Measurements from ENCODE around the gene SLAIN1.
"Not testable (repeated sequence)": the region's sequence is repeated elsewhere in the genome, so short reads cannot be mapped to it uniquely, and the experiment has no call there.

SLAIN1 gene

DNA sequence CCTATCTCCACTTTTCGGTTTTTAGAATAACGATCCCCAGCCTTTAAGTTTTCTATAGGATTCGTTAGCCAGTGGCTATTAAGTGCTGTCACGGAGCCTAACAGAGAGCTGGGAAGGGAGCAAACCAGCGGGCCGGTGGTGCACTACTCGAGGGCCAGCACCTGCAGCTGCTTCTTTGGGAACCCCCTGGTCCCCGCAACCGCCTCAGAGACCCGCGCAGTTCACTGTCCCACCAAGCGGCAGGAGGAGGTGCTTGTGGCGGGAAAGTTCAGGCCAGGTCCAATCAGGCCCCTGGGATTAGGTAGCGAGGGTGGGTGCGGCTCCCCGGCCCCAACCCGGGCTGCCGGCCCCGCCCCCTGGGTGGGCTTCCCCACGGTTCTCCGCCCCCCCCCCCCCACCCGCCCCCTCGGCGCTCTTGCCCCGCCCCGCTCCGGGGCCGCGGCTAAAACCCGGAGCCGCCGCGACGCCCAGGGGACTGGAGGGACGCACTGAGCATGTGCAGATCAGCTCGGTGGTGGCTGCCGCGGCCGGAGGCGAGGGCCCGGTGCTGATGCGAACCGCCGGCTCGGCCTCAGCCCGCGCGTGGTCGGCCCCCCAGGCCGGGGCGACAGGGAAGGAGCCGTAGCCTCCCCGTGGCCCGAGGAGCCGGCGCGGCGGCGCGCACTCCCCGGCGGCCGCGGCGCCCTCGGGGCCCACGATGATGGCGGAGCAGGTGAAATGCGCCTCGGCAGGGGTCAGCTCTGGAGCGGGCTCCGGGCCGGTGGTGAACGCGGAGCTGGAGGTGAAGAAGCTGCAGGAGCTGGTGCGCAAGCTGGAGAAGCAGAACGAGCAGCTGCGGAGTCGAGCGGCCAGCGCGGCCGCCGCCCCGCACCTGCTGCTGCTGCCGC is at the start of gene SLAIN1:
TSS of gene SLAIN1 (plus strand) at position 471 of the 887 bp plus-strand sequence. CDS start at position 698, 227 bp downstream.
- Mint-ChIP-seq H3K27ac (no peak within 1 kb of the TSS), H3K4me1 (peaks cover 23% of the 10 kb centered on the region)
- peak; percentile 84 for DNase-seq

GRCh38 chr13:77650409-77650808 is 47.1 kb upstream of the SLAIN1 start:
- Mint-ChIP-seq H3K9me3 (peaks cover 16% of the 10 kb centered on the region), H3K27ac (no peak overlapping the region), H3K4me1 (no peaks in the 10 kb centered on the region), H3K4me3 (no peak overlapping the region), H3K36me3 (ENCODE audit: low read depth) (no peaks in the 10 kb centered on the region), H3K27me3 (ENCODE audit: low read depth, poor library complexity) (no peaks in the 10 kb centered on the region)
- TF ChIP-seq, protein P1, sequence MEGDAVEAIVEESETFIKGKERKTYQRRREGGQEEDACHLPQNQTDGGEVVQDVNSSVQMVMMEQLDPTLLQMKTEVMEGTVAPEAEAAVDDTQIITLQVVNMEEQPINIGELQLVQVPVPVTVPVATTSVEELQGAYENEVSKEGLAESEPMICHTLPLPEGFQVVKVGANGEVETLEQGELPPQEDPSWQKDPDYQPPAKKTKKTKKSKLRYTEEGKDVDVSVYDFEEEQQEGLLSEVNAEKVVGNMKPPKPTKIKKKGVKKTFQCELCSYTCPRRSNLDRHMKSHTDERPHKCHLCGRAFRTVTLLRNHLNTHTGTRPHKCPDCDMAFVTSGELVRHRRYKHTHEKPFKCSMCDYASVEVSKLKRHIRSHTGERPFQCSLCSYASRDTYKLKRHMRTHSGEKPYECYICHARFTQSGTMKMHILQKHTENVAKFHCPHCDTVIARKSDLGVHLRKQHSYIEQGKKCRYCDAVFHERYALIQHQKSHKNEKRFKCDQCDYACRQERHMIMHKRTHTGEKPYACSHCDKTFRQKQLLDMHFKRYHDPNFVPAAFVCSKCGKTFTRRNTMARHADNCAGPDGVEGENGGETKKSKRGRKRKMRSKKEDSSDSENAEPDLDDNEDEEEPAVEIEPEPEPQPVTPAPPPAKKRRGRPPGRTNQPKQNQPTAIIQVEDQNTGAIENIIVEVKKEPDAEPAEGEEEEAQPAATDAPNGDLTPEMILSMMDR (IDR thresholded peaks at IDR 0.05): no peak
- no peak for DNase-seq

More for the DNA sequence above, at the start of gene SLAIN1:
- Mint-ChIP-seq H3K36me3 (ENCODE audit: low read depth) (no peaks in the 10 kb centered on the region), H3K9me3 (no peaks in the 10 kb centered on the region), H3K27me3 (ENCODE audit: low read depth, poor library complexity) (peaks cover 55% of the 10 kb centered on the region), H3K4me3 (peak within 1 kb of the TSS; percentile 95)
- TF ChIP-seq, protein P1 (IDR thresholded peaks at IDR 0.05): no peak

- Mint-ChIP-seq H3K27ac (no peak overlapping the region), H3K36me3 (ENCODE audit: low read depth) (no peaks in the 10 kb centered on the region), H3K4me3 (no peak overlapping the region), H3K4me1 (no peaks in the 10 kb centered on the region), H3K9me3 (peaks cover 21% of the 10 kb centered on the region), H3K27me3 (ENCODE audit: low read depth, poor library complexity) (peaks cover 3% of the 10 kb centered on the region)
- TF ChIP-seq, protein P1 (IDR thresholded peaks at IDR 0.05): no peak
- no peak for DNase-seq
Observed at GRCh38 chr13:77653301-77653700, 44.2 kb upstream of the SLAIN1 start.

- H3K4me1 Mint-ChIP-seq; H3K36me3 Mint-ChIP-seq (ENCODE audit: low read depth); H3K4me3 Mint-ChIP-seq; DNase-seq; H3K27ac Mint-ChIP-seq; H3K27me3 Mint-ChIP-seq (ENCODE audit: low read depth, poor library complexity): not testable (repeated sequence)
- H3K9me3 Mint-ChIP-seq: peaks cover 23% of the 10 kb centered on the region
Observed at GRCh38 chr13:77660016-77660415, 37.5 kb upstream of the SLAIN1 start.

- peaks cover 3% of the 10 kb centered on the region for H3K27me3 Mint-ChIP-seq (ENCODE audit: low read depth, poor library complexity)
- H3K9me3 Mint-ChIP-seq: peaks cover 23% of the 10 kb centered on the region
- DNase-seq: no peak
- TF ChIP-seq, protein P1 (IDR thresholded peaks at IDR 0.05): no peak
- no peak overlapping the region for H3K4me3 Mint-ChIP-seq
- no peaks in the 10 kb centered on the region for H3K4me1 Mint-ChIP-seq
- no peaks in the 10 kb centered on the region for H3K36me3 Mint-ChIP-seq (ENCODE audit: low read depth)
- H3K27ac Mint-ChIP-seq: no peak overlapping the region
Observed at GRCh38 chr13:77660841-77661250, 36.6 kb upstream of the SLAIN1 start.

DNA sequence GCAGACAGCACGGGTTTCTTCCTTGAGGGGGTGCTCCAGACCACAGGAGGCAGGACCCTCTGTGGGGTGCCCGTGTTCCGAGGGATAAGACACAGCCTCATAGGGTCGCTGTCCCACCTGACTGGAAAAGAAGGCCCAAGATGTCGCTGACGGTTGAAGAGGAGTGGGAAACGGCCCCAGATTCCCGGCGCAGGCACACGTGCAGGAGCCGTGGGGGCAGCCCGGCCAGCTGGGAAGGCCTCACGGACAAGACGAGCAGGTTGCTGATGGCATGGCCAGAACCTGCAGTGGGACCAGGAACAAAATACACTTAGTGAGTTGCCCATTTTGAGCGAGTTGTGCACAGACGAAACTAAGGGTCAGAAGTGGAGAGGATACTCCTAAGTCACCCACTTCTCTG is 35.2 kb upstream of the SLAIN1 start:
- H3K27me3 Mint-ChIP-seq (ENCODE audit: low read depth, poor library complexity); H3K4me3 Mint-ChIP-seq; H3K4me1 Mint-ChIP-seq; H3K36me3 Mint-ChIP-seq (ENCODE audit: low read depth); DNase-seq; H3K27ac Mint-ChIP-seq: not testable (repeated sequence)
- H3K9me3 Mint-ChIP-seq: peaks cover 17% of the 10 kb centered on the region

- H3K4me3 Mint-ChIP-seq; H3K36me3 Mint-ChIP-seq (ENCODE audit: low read depth); DNase-seq; H3K27ac Mint-ChIP-seq; H3K4me1 Mint-ChIP-seq; H3K27me3 Mint-ChIP-seq (ENCODE audit: low read depth, poor library complexity): not testable (repeated sequence)
- peaks cover 17% of the 10 kb centered on the region for H3K9me3 Mint-ChIP-seq
Observed at GRCh38 chr13:77662831-77663230, 34.7 kb upstream of the SLAIN1 start.

Measured in nephron progenitor cell (in vitro differentiated cells).